Activated CD4-positive, CD25-positive, alpha-beta regulatory T cell treated with anti-CD3 and anti-CD28 coated beads, Interleukin-2, amount 50 U/mL, for 16 hours (primary cell): ENCODE measurements around the gene MAL.
"Not testable (repeated sequence)": the region's sequence is repeated elsewhere in the genome, so short reads cannot be mapped to it uniquely, and the experiment has no call there.

Experiments
- DNase-seq: peaks from one replicate; pipeline ENCODE4 v3.0.0-alpha.2; 2020; ENCODE audit warnings: low read depth, low spot score

Gene MAL

GRCh38 chr2:95098273-95098672 lies 72.8 kb downstream of the MAL start:
- DNase-seq = not testable (repeated sequence)

GRCh38 chr2:95099910-95100309 lies 74.4 kb downstream of the MAL start:
- no peak for DNase-seq
